KOPT-K1 (cell line): ENCODE measurements around the gene FAM13A.

Experiments used
- H3K27ac ChIP-seq: fragments of 200-600 bp; sonication (generic); 2 replicates; pipeline ENCODE4 v1.5.1; 2016; ENCODE audit warnings: antibody characterized with exemption, mild to moderate bottlenecking, low read depth, low read length; ENCODE audit not compliant: poor library complexity, severe bottlenecking
- H3K36me3 ChIP-seq: fragments of 200-600 bp; sonication (generic); 2 replicates; pipeline ENCODE4 v1.5.1; 2017; ENCODE audit warnings: antibody characterized with exemption, mild to moderate bottlenecking, low read length, moderate library complexity; ENCODE audit not compliant: insufficient read depth
- H3K9me3 ChIP-seq: fragments of 200-600 bp; sonication (generic); 2 replicates; pipeline ENCODE4 v1.5.1; 2017; ENCODE audit warnings: antibody characterized with exemption, low read length, mild to moderate bottlenecking; ENCODE audit not compliant: insufficient read depth, poor library complexity, severe bottlenecking

Gene FAM13A

GRCh38 chr4:88775529-88775928 is 281.5 kb downstream of the FAM13A start:
- no peaks in the 10 kb centered on the region for H3K36me3 ChIP-seq
- no peak overlapping the region for H3K27ac ChIP-seq
- no peaks in the 10 kb centered on the region for H3K9me3 ChIP-seq

- no peaks in the 10 kb centered on the region for H3K9me3 ChIP-seq
- H3K36me3 ChIP-seq = no peaks in the 10 kb centered on the region
- H3K27ac ChIP-seq = no peak overlapping the region
Measured at GRCh38 chr4:88775026-88775425, 282.0 kb downstream of the FAM13A start.

GRCh38 chr4:88771883-88772450 is 285.0 kb downstream of the FAM13A start:
- Histone ChIP-seq H3K9me3 (no peaks in the 10 kb centered on the region), H3K27ac (no peak overlapping the region), H3K36me3 (no peaks in the 10 kb centered on the region)

- Histone ChIP-seq H3K27ac (no peak overlapping the region), H3K36me3 (no peaks in the 10 kb centered on the region), H3K9me3 (no peaks in the 10 kb centered on the region)
Measured at GRCh38 chr4:88765729-88766128, 291.3 kb downstream of the FAM13A start.

GRCh38 chr4:88763075-88763474 is 293.9 kb downstream of the FAM13A start:
- no peaks in the 10 kb centered on the region for H3K9me3 ChIP-seq
- H3K36me3 ChIP-seq = no peaks in the 10 kb centered on the region
- H3K27ac ChIP-seq = no peak overlapping the region

GRCh38 chr4:88761861-88762523 is 295.0 kb downstream of the FAM13A start:
- Histone ChIP-seq H3K9me3 (no peaks in the 10 kb centered on the region), H3K36me3 (no peaks in the 10 kb centered on the region), H3K27ac (no peak overlapping the region)

GRCh38 chr4:88761342-88761741 is 295.6 kb downstream of the FAM13A start:
- Histone ChIP-seq H3K36me3 (no peaks in the 10 kb centered on the region), H3K27ac (no peak overlapping the region), H3K9me3 (no peaks in the 10 kb centered on the region)

- Histone ChIP-seq H3K36me3 (no peaks in the 10 kb centered on the region), H3K27ac (no peak overlapping the region), H3K9me3 (no peaks in the 10 kb centered on the region)
Measured at GRCh38 chr4:88759895-88760290, 297.1 kb downstream of the FAM13A start.

- Histone ChIP-seq H3K27ac (no peak overlapping the region), H3K36me3 (no peaks in the 10 kb centered on the region), H3K9me3 (no peaks in the 10 kb centered on the region)
Measured at GRCh38 chr4:88759039-88759894, 297.7 kb downstream of the FAM13A start.

GRCh38 chr4:88758264-88758663 is 298.7 kb downstream of the FAM13A start:
- Histone ChIP-seq H3K36me3 (no peaks in the 10 kb centered on the region), H3K9me3 (no peaks in the 10 kb centered on the region), H3K27ac (no peak overlapping the region)

- Histone ChIP-seq H3K36me3 (no peaks in the 10 kb centered on the region), H3K9me3 (no peaks in the 10 kb centered on the region), H3K27ac (no peak overlapping the region)
Measured at GRCh38 chr4:88757776-88758175, 299.2 kb downstream of the FAM13A start.

- H3K27ac ChIP-seq = no peak overlapping the region
- no peaks in the 10 kb centered on the region for H3K9me3 ChIP-seq
- no peaks in the 10 kb centered on the region for H3K36me3 ChIP-seq
Measured at GRCh38 chr4:88757067-88757466, 299.9 kb downstream of the FAM13A start.

- Histone ChIP-seq H3K9me3 (no peaks in the 10 kb centered on the region), H3K27ac (no peak overlapping the region), H3K36me3 (no peaks in the 10 kb centered on the region)
Measured at GRCh38 chr4:88756149-88756548, 300.8 kb downstream of the FAM13A start.

- Histone ChIP-seq H3K36me3 (no peaks in the 10 kb centered on the region), H3K9me3 (no peaks in the 10 kb centered on the region), H3K27ac (no peak overlapping the region)
Measured at GRCh38 chr4:88755454-88755853, 301.5 kb downstream of the FAM13A start.

- H3K9me3 ChIP-seq = no peaks in the 10 kb centered on the region
- no peak overlapping the region for H3K27ac ChIP-seq
- H3K36me3 ChIP-seq = no peaks in the 10 kb centered on the region
Measured at GRCh38 chr4:88754796-88755195, 302.2 kb downstream of the FAM13A start.
